Osteoblast (primary cell): Measurements from ENCODE around the gene HIP1R. TPM values are rescaled to one million over a fixed set of nuclear protein-coding genes. Genes with fewer than 3 reads are reported as not detected.

Experiments used
- DNase-seq: peaks from one replicate; pipeline ENCODE4 v3.0.0; 2011; ENCODE audit warnings: low spot score, mixed read lengths; ENCODE audit not compliant: insufficient read length; ENCODE audit errors: missing footprints
- H2AFZ ChIP-seq: 2 replicates; pipeline ENCODE4 v1.6.0; 2011; ENCODE audit warnings: mild to moderate bottlenecking, low read length
- H3K27ac ChIP-seq: 2 replicates; pipeline ENCODE4 v1.5.1; 2011; ENCODE audit warnings: mild to moderate bottlenecking, low read depth, low read length, moderate library complexity
- H3K27me3 ChIP-seq: 2 replicates; pipeline ENCODE4 v1.6.0; 2012; ENCODE audit warnings: mild to moderate bottlenecking, control low read depth, inconsistent platforms, low read length, moderate library complexity; ENCODE audit not compliant: insufficient read depth
- H3K36me3 ChIP-seq: 2 replicates; pipeline ENCODE4 v1.5.1; 2011; ENCODE audit warnings: mild to moderate bottlenecking, low read length, control low read depth, moderate library complexity; ENCODE audit not compliant: insufficient read depth
- H3K4me1 ChIP-seq: 2 replicates; pipeline ENCODE4 v1.5.1; 2011; ENCODE audit warnings: mild to moderate bottlenecking, low read length, control low read depth, moderate library complexity; ENCODE audit not compliant: insufficient read depth
- H3K4me2 ChIP-seq: 2 replicates; pipeline ENCODE4 v1.6.0; 2011; ENCODE audit warnings: mild to moderate bottlenecking, low read length; ENCODE audit not compliant: insufficient read depth
- H3K4me3 ChIP-seq: fragments of 200-600 bp; sonication (generic); 3 replicates; pipeline ENCODE4 v1.5.1; 2012; ENCODE audit warnings: mild to moderate bottlenecking, low read length, inconsistent platforms; ENCODE audit not compliant: insufficient read depth
- H3K79me2 ChIP-seq: 2 replicates; pipeline ENCODE4 v1.6.0; 2012; ENCODE audit warnings: mild to moderate bottlenecking, low read length, control low read depth, inconsistent platforms; ENCODE audit not compliant: insufficient read depth
- H3K9me3 ChIP-seq: 2 replicates; pipeline ENCODE4 v1.5.1; 2011; ENCODE audit warnings: low read depth, low read length, control low read depth
- H4K20me1 ChIP-seq: 2 replicates; pipeline ENCODE4 v1.6.0; 2012; ENCODE audit warnings: mild to moderate bottlenecking, low read length, control low read depth; ENCODE audit not compliant: insufficient read depth
- CTCF ChIP-seq: IDR thresholded peaks from 2 replicates; pipeline ENCODE4 v1.5.1; 2011; ENCODE audit warnings: mild to moderate bottlenecking, low read depth, low read length, moderate library complexity; ENCODE audit errors: extremely low read depth
- total RNA-seq: library from RNA; depleted of rRNA; stranded (reverse); fragments of >200 nt; gene quantifications from 2 replicates; pipeline ENCODE4 v1.2.3, GENCODE V29; 2012

Gene HIP1R
- total RNA-seq, 1 donor: 21.0 TPM

- Histone ChIP-seq H2AFZ (no peak overlapping the region), H3K27me3 (no peaks in the 10 kb centered on the region), H3K9me3 (no peaks in the 10 kb centered on the region), H3K4me3 (no peak overlapping the region), H3K4me1 (peaks cover 14% of the 10 kb centered on the region), H3K4me2 (no peak overlapping the region), H3K79me2 (no peaks in the 10 kb centered on the region), H4K20me1 (no peaks in the 10 kb centered on the region), H3K36me3 (no peaks in the 10 kb centered on the region), H3K27ac (no peak overlapping the region)
- TF ChIP-seq CTCF: no peak
- peak; percentile 73 for DNase-seq
These were observed 20.9 kb downstream of the HIP1R start for GRCh38 chr12:122855928-122856831.

GRCh38 chr12:122856999-122857671, 21.9 kb downstream of the HIP1R start:
- H3K27me3 ChIP-seq: no peaks in the 10 kb centered on the region
- H3K36me3 ChIP-seq: no peaks in the 10 kb centered on the region
- H3K4me3 ChIP-seq: no peak overlapping the region
- no peaks in the 10 kb centered on the region for H3K79me2 ChIP-seq
- H3K9me3 ChIP-seq: no peaks in the 10 kb centered on the region
- H3K27ac ChIP-seq: no peak overlapping the region
- peaks cover 8% of the 10 kb centered on the region for H3K4me1 ChIP-seq
- DNase-seq: peak; percentile 91
- no peak overlapping the region for H2AFZ ChIP-seq
- no peak overlapping the region for H3K4me2 ChIP-seq
- no peak for TF ChIP-seq CTCF
- H4K20me1 ChIP-seq: no peaks in the 10 kb centered on the region

GRCh38 chr12:122858171-122858570, 22.9 kb downstream of the HIP1R start:
- Histone ChIP-seq H3K27me3 (no peaks in the 10 kb centered on the region), H3K4me2 (no peak overlapping the region), H3K9me3 (no peaks in the 10 kb centered on the region), H3K36me3 (no peaks in the 10 kb centered on the region), H3K4me1 (no peaks in the 10 kb centered on the region), H3K27ac (no peak overlapping the region), H4K20me1 (no peaks in the 10 kb centered on the region), H2AFZ (no peak overlapping the region), H3K79me2 (no peaks in the 10 kb centered on the region), H3K4me3 (no peak overlapping the region)
- DNase-seq: peak; percentile 72
- no peak for TF ChIP-seq CTCF
